GM18526 (cell line): ENCODE results near the gene MAP3K5.

Experiments used
- POLR2A ChIP-seq: IDR thresholded peaks from 3 replicates; pipeline ENCODE4 v1.6.1; 2011; ENCODE audit not compliant: insufficient read length; ENCODE audit errors: extremely low read depth

Gene MAP3K5

GRCh38 chr6:136592930-136593673 is 199.2 kb downstream of the MAP3K5 start:
- TF ChIP-seq POLR2A, result no peak

- TF ChIP-seq POLR2A, result no peak
Observed at GRCh38 chr6:136591617-136592016, 200.7 kb downstream of the MAP3K5 start.

GRCh38 chr6:136587527-136587926 is 204.8 kb downstream of the MAP3K5 start:
- no peak for TF ChIP-seq POLR2A

- TF ChIP-seq POLR2A, result no peak
Observed at GRCh38 chr6:136586295-136586694, 206.0 kb downstream of the MAP3K5 start.

- TF ChIP-seq POLR2A, result no peak
Observed at GRCh38 chr6:136582711-136583471, 209.4 kb downstream of the MAP3K5 start.

GRCh38 chr6:136579800-136580199 is 212.5 kb downstream of the MAP3K5 start:
- no peak for TF ChIP-seq POLR2A

GRCh38 chr6:136576821-136577220 is 215.5 kb downstream of the MAP3K5 start:
- no peak for TF ChIP-seq POLR2A

GRCh38 chr6:136571496-136571895 is 220.8 kb downstream of the MAP3K5 start:
- TF ChIP-seq POLR2A, result no peak

GRCh38 chr6:136571065-136571464 is 221.2 kb downstream of the MAP3K5 start:
- no peak for TF ChIP-seq POLR2A

- TF ChIP-seq POLR2A, result no peak
Observed at GRCh38 chr6:136568129-136568528, 224.1 kb downstream of the MAP3K5 start.

GRCh38 chr6:136567688-136568087 is 224.6 kb downstream of the MAP3K5 start:
- TF ChIP-seq POLR2A, result no peak

- no peak for TF ChIP-seq POLR2A
Observed at GRCh38 chr6:136566851-136567250, 225.4 kb downstream of the MAP3K5 start.

GRCh38 chr6:136566007-136566487 is 226.2 kb downstream of the MAP3K5 start:
- no peak for TF ChIP-seq POLR2A

- TF ChIP-seq POLR2A, result no peak
Observed at GRCh38 chr6:136564180-136564579, 228.1 kb downstream of the MAP3K5 start.

GRCh38 chr6:136563386-136564152 is 228.7 kb downstream of the MAP3K5 start:
- TF ChIP-seq POLR2A, result no peak
